HCT116 (cell line): ENCODE data around the gene EPHB2. TPM values are rescaled to one million over a fixed set of nuclear protein-coding genes. Genes with fewer than 3 reads are reported as not detected.

Experiments
- ATAC-seq: fragments of 200-7000 bp; cut with Tn5 transposase; 2 replicates; pipeline ENCODE4 v1.9.1; 2020; ENCODE audit warnings: mild to moderate bottlenecking, moderate library complexity
- BruUV-seq: library from RNA; stranded (reverse); fragments of 400-500 nt; replicated peaks from 2 replicates; lab custom pipeline; 2021; lab: Mats Ljungman, UMichigan
- CTCF ChIA-PET: fragments of 300-600 bp; sonication (Branson Sonifier 250); formaldehyde crosslinking; loops from one replicate; lab custom pipeline; 2021; ENCODE audit warnings: antibody characterized with exemption; lab: Charles Lee
- POLR2A ChIA-PET: fragments of 300-600, 350-600 bp; sonication (Branson Sonifier 250); formaldehyde crosslinking; loops from one replicate; lab custom pipeline; 2021; ENCODE audit warnings: antibody characterized with exemption; lab: Charles Lee
- RAD21 ChIA-PET, 2 experiments: fragments of 300-600 bp; sonication (Branson Sonifier 250); formaldehyde crosslinking; loops; one replicate each; lab custom pipeline; 2023; ENCODE audit warnings: low total read pairs in 2 of 2; ENCODE audit not compliant: uncharacterized antibody in 2 of 2, unreplicated experiment in 2 of 2, low non-redundant PET in 1 of 2; lab: Charles Lee
- DNase-seq: peaks from one replicate; pipeline ENCODE4 v3.0.0-alpha.2; 2010; ENCODE audit warnings: low read depth, low spot score
- H2AFZ ChIP-seq: fragments of 200-600 bp; shearing (Covaris generic), sonication (generic); 2 replicates; pipeline ENCODE4 v1.6.1; 2017; ENCODE audit warnings: low read depth, mixed run types, mixed read lengths, antibody characterized with exemption, low read length; ENCODE audit not compliant: poor library complexity, severe bottlenecking
- H3K27ac ChIP-seq: 2 replicates; pipeline ENCODE4 v1.5.1; 2012; ENCODE audit warnings: low read depth, low read length
- H3K27me3 ChIP-seq: fragments of 200-600 bp; sonication (generic); 2 replicates; pipeline ENCODE4 v1.6.1; 2016; ENCODE audit warnings: mixed run types, low read length, mixed read lengths; ENCODE audit not compliant: insufficient read depth
- H3K36me3 ChIP-seq, 2 experiments: fragments of 200-500 bp in 1 of 2; fragments of 200-600 bp in 1 of 2; sonication (Bioruptor generic) in 1 of 2; sonication (generic) in 1 of 2; 2 replicates each; pipeline versions ENCODE4 v1.5.1 to v1.6.1; 2014 to 2016; ENCODE audit warnings: low read length in 2 of 2, inconsistent platforms in 1 of 2, mixed read lengths in 1 of 2, mixed run types in 1 of 2; ENCODE audit not compliant: insufficient read depth in 2 of 2, control insufficient read depth in 1 of 2
- H3K4me1 ChIP-seq, 2 experiments: fragments of 200-600 bp in 1 of 2; sonication (generic) in 1 of 2; 2 replicates each; pipeline versions ENCODE4 v1.5.1 to v1.6.1; 2012 to 2017; ENCODE audit warnings: low read length in 2 of 2, inconsistent platforms in 1 of 2, mild to moderate bottlenecking in 1 of 2, mixed read lengths in 1 of 2, mixed run types in 1 of 2, moderate library complexity in 1 of 2; ENCODE audit not compliant: insufficient read depth in 2 of 2, control insufficient read depth in 1 of 2
- H3K4me2 ChIP-seq: fragments of 200-600 bp; sonication (generic); 2 replicates; pipeline ENCODE4 v1.6.1; 2017; ENCODE audit warnings: mixed run types, low read length, mixed read lengths
- H3K4me3 ChIP-seq, 2 experiments: fragments of 200-600 bp in 1 of 2; sonication (generic) in 1 of 2; replicated peaks in 1 of 2; 2 replicates each; pipeline ENCODE4 v1.5.1; 2011 to 2016; ENCODE audit warnings: low read length in 2 of 2, control low read depth in 1 of 2, low read depth in 1 of 2, mild to moderate bottlenecking in 1 of 2, mixed read lengths in 1 of 2, mixed run types in 1 of 2
- H3K79me2 ChIP-seq: fragments of 200-600 bp; sonication (generic); 2 replicates; pipeline ENCODE4 v1.6.1; 2017; ENCODE audit warnings: mild to moderate bottlenecking, mixed run types, low read length, moderate library complexity, mixed read lengths; ENCODE audit not compliant: insufficient read depth
- H3K9ac ChIP-seq: fragments of 200-600 bp; sonication (generic); 2 replicates; pipeline ENCODE4 v1.6.1; 2016; ENCODE audit warnings: low read length, mixed read lengths
- H3K9me2 ChIP-seq: fragments of 200-600 bp; sonication (generic), shearing (Covaris generic); 2 replicates; pipeline ENCODE4 v1.6.1; 2017; ENCODE audit warnings: mixed run types, mild to moderate bottlenecking, moderate library complexity; ENCODE audit not compliant: insufficient read depth
- H3K9me3 ChIP-seq, 2 experiments: fragments of 200-500 bp in 1 of 2; fragments of 200-600 bp in 1 of 2; sonication (Bioruptor generic) in 1 of 2; sonication (generic) in 1 of 2; 2 replicates each; pipeline ENCODE4 v1.6.1; 2014 to 2017; ENCODE audit warnings: low read length in 2 of 2, mixed read lengths in 2 of 2, inconsistent platforms in 1 of 2, low read depth in 1 of 2, mild to moderate bottlenecking in 1 of 2, mixed run types in 1 of 2, moderate library complexity in 1 of 2; ENCODE audit not compliant: control insufficient read depth in 1 of 2, insufficient read depth in 1 of 2
- H4K20me1 ChIP-seq: fragments of 200-600 bp; sonication (generic), shearing (Covaris generic); 2 replicates; pipeline ENCODE4 v1.6.1; 2017; ENCODE audit warnings: mixed run types, mild to moderate bottlenecking, moderate library complexity; ENCODE audit not compliant: insufficient read depth
- ATF3 ChIP-seq: IDR thresholded peaks from 2 replicates; pipeline ENCODE4 v1.6.1; 2012
- CBX3 ChIP-seq: IDR thresholded peaks from 2 replicates; pipeline ENCODE4 v1.6.1; 2012; ENCODE audit warnings: low read depth
- CEBPB ChIP-seq: IDR thresholded peaks from 2 replicates; pipeline ENCODE4 v1.6.1; 2012; ENCODE audit warnings: low read depth
- CTCF ChIP-seq, 3 experiments: fragments of 200-600 bp in 1 of 3; sonication (generic) in 1 of 3; IDR thresholded peaks in 2 of 3; conservative IDR thresholded peaks in 1 of 3; 2 replicates each; pipeline ENCODE4 v1.5.1; 2012 to 2017; ENCODE audit warnings: low read depth in 2 of 3, low read length in 2 of 3, antibody characterized with exemption in 1 of 3, borderline replicate concordance in 1 of 3, control low read depth in 1 of 3, mild to moderate bottlenecking in 1 of 3, mixed read lengths in 1 of 3, mixed run types in 1 of 3, moderate library complexity in 1 of 3; ENCODE audit not compliant: insufficient read depth in 1 of 3
- EGR1 ChIP-seq: IDR thresholded peaks from 2 replicates; pipeline ENCODE4 v1.6.1; 2012; ENCODE audit warnings: low read depth
- ELF1 ChIP-seq: IDR thresholded peaks from 2 replicates; pipeline ENCODE4 v1.6.1; 2012; ENCODE audit warnings: low read depth, borderline replicate concordance
- MAX ChIP-seq: IDR thresholded peaks from 2 replicates; pipeline ENCODE4 v1.6.1; 2012
- POLR2AphosphoS5 ChIP-seq: IDR thresholded peaks from 2 replicates; pipeline ENCODE4 v1.6.1; 2011; ENCODE audit warnings: mild to moderate bottlenecking, low read depth, low read length, moderate library complexity
- RAD21 ChIP-seq: IDR thresholded peaks from 2 replicates; pipeline ENCODE4 v1.6.1; 2012; ENCODE audit warnings: low read depth, mild to moderate bottlenecking
- SIN3A ChIP-seq: IDR thresholded peaks from 2 replicates; pipeline ENCODE4 v1.6.1; 2012; ENCODE audit warnings: low read depth
- SP1 ChIP-seq: IDR thresholded peaks from 2 replicates; pipeline ENCODE4 v1.6.1; 2012; ENCODE audit warnings: low read depth
- SRF ChIP-seq: IDR thresholded peaks from 2 replicates; pipeline ENCODE4 v1.6.1; 2012; ENCODE audit warnings: low read depth
- TCF7L2 ChIP-seq: IDR thresholded peaks from 2 replicates; pipeline ENCODE4 v1.7.0; 2011; ENCODE audit warnings: borderline replicate concordance, inconsistent platforms; ENCODE audit not compliant: insufficient read depth, insufficient read length; ENCODE audit errors: extremely low read depth
- ZBTB33 ChIP-seq: IDR thresholded peaks from 2 replicates; pipeline ENCODE4 v1.6.1; 2011; ENCODE audit warnings: mild to moderate bottlenecking, low read length, moderate library complexity; ENCODE audit not compliant: insufficient replicate concordance; ENCODE audit errors: extremely low read depth
- ZNF274 ChIP-seq: fragments of 200-500 bp; sonication (Bioruptor generic); IDR thresholded peaks from 2 replicates; pipeline ENCODE4 v1.6.1; 2014; ENCODE audit warnings: mild to moderate bottlenecking, low read depth, low read length, inconsistent platforms
- intact Hi-C: fragments of 100-400 bp; cut with micrococcal nuclease; formaldehyde crosslinking; loops from 2 replicates; pipeline ENCODE4 v1.10.0; 2022
- total RNA-seq: library from RNA; stranded (reverse); gene quantifications from one replicate; pipeline ENCODE4 v1.2.1, GENCODE V29; 2021; ENCODE audit not compliant: unreplicated experiment

Gene EPHB2
- total RNA-seq, 1 experiment from 2014 or later = 19.5 TPM

- POLR2A ChIA-PET = interaction anchor here (0.6 kb wide), 1 partner anchor 147 kb away, joined by 3 read pairs; no protein-coding TSS in a partner anchor
- no peaks in the 10 kb centered on the region for H3K27me3 ChIP-seq
- ATAC-seq (no peak), DNase-seq (no peak)
- intact Hi-C loops = no loop called here
- H3K4me3 ChIP-seq = no peak overlapping the region
- H4K20me1 ChIP-seq = no peaks in the 10 kb centered on the region
- BruUV-seq = no TSS peak
- no peak overlapping the region for H3K4me2 ChIP-seq
- H3K36me3 ChIP-seq = no peaks in the 10 kb centered on the region
- CTCF ChIA-PET = no interaction called here
- no peak overlapping the region for H3K27ac ChIP-seq
- peaks cover 2 to 19% of the 10 kb centered on the region in 2 experiments; a peak in 2 of 4 replicates for H3K4me1 ChIP-seq
- no peak for TF ChIP-seq EGR1
- TF ChIP-seq CBX3 = no peak
- TF ChIP-seq MAX = no peak
- TF ChIP-seq TCF7L2 = no peak
- no peak for TF ChIP-seq ATF3
- no peak for TF ChIP-seq SP1
- no peak for TF ChIP-seq CEBPB
- TF ChIP-seq ELF1 = no peak
- no peak for TF ChIP-seq RAD21
- TF ChIP-seq CTCF (IDR thresholded peaks at IDR 0.05 in 2 of 3, conservative IDR thresholded peaks at IDR 0.05 in 1 of 3; ENCODE audit: borderline replicate concordance in 1 of 3, insufficient read depth in 1 of 3, low read depth in 2 of 3, low read length in 2 of 3) = no peak
- TF ChIP-seq ZNF274 = no peak
- no peak for TF ChIP-seq SIN3A
- no peak for TF ChIP-seq POLR2AphosphoS5
- TF ChIP-seq ZBTB33 = no peak
- TF ChIP-seq SRF = no peak
- no peaks in the 10 kb centered on the region for H3K9me3 ChIP-seq
- no peak overlapping the region for H3K9ac ChIP-seq
- no peak overlapping the region for H2AFZ ChIP-seq
- H3K79me2 ChIP-seq = no peaks in the 10 kb centered on the region
- RAD21 ChIA-PET = no interaction called here
- no peaks in the 10 kb centered on the region for H3K9me2 ChIP-seq
Observed at GRCh38 chr1:22784737-22785136, 74.1 kb downstream of the EPHB2 start.
